ENCODE data around the gene CAD. TPM values are rescaled to one million over a fixed set of nuclear protein-coding genes. Genes with fewer than 3 reads are reported as not detected.
A peak's percentile ranks its signal among the peaks of the same experiment; 100 is the strongest.

The CAD gene
- total RNA-seq, 1 donor from 2014 or later, result 60.0 TPM

DNA sequence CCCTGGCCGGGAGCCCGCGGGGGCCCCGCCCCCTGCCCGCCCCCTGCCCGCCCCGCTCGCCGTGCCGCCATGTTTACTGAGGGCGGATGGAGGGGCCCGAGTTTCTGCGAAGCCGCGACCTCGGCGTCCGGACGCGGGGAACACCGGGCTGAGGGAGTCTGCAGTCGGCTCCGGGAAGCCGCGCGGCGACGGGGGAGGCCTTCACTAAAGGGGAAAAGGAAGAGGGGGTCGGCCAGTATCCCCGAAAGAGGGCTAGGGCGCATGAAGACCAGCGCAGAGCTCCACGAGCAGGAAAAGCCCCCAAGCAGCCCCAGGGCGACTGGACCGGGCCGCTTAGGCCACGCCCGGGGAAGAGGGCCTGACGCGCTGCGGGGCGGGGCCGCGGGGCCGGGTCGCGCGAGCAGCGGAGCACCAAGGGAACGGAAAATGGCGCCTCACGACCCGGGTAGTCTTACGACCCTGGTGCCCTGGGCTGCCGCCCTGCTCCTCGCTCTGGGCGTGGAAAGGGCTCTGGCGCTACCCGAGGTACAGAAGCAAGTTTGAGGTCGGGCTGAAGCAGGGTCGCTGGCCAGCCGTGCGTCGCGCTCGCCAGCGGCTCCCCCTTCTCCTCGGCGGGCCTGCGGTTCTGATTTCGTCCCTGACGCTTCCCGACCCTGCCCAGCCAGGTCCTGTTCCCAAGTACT, 5.1 kb upstream of the CAD start, which contains the start of the genes ATRAID and SLC5A6:
Gene ATRAID (plus strand): TSS at position 99 of the 683 bp plus-strand sequence. CDS start 328 bp downstream, at position 427.
Gene SLC5A6 (minus strand): TSS at position 326 of the 683 bp plus-strand sequence. CDS start 4,618 bp downstream, outside the sequence.
- H3K27me3 ChIP-seq (ENCODE audit: control insufficient read depth, insufficient read depth, low read length), result no peaks in the 10 kb centered on the region
- no peak for DNase-seq (ENCODE audit: low read depth)
- no peaks in the 10 kb centered on the region for H3K36me3 ChIP-seq (ENCODE audit: control insufficient read depth, insufficient read depth, low read length)
- H3K4me3 ChIP-seq (ENCODE audit: low read depth, low read length), result peak within 1 kb of the TSS; percentile 73
- no peak for TF ChIP-seq CTCF (IDR thresholded peaks at IDR 0.05; ENCODE audit: insufficient read depth, low read length, poor library complexity, severe bottlenecking)

GRCh38 chr2:27212626-27213471, 4.3 kb upstream of the CAD start:
- TF ChIP-seq CTCF (IDR thresholded peaks at IDR 0.05; ENCODE audit: insufficient read depth, low read length, poor library complexity, severe bottlenecking), result no peak
- DNase-seq (ENCODE audit: low read depth), result no peak

DNA sequence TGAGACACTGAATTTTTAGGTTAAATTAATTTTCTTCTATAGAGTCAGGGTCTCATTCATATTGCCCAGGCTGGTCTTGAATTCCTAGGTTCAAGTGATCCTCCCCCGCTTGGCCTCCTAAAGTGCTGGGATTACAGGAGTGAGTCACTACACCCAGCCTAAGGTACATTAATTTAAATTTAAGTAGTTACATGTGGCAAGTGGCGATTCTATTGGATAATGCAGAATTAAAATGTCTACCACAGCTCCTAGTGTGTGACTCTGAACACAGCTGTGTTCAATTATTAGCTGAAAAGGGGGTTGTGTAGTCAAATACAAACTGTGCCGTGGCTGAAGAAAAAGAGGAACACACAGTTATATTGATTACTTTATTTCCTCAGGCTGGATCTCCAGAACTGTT, 2.2 kb upstream of the CAD start:
- Histone ChIP-seq H3K27me3 (ENCODE audit: control insufficient read depth, insufficient read depth, low read length) (no peaks in the 10 kb centered on the region), H3K4me3 (ENCODE audit: low read depth, low read length) (no peak overlapping the region), H3K36me3 (ENCODE audit: control insufficient read depth, insufficient read depth, low read length) (peaks cover 1% of the 10 kb centered on the region)
- DNase-seq (ENCODE audit: low read depth), result no peak
- no peak for TF ChIP-seq CTCF (IDR thresholded peaks at IDR 0.05; ENCODE audit: insufficient read depth, low read length, poor library complexity, severe bottlenecking)

More at GRCh38 chr2:27212626-27213471, 4.3 kb upstream of the CAD start:
- Histone ChIP-seq H3K36me3 (ENCODE audit: control insufficient read depth, insufficient read depth, low read length) (no peaks in the 10 kb centered on the region), H3K4me3 (ENCODE audit: low read depth, low read length) (peak overlapping the region; percentile 73), H3K27me3 (ENCODE audit: control insufficient read depth, insufficient read depth, low read length) (no peaks in the 10 kb centered on the region)

GRCh38 chr2:27216416-27217137, 592 bp upstream of the CAD start:
- TF ChIP-seq CTCF (IDR thresholded peaks at IDR 0.05; ENCODE audit: insufficient read depth, low read length, poor library complexity, severe bottlenecking), result no peak
- Histone ChIP-seq H3K36me3 (ENCODE audit: control insufficient read depth, insufficient read depth, low read length) (peaks cover 1% of the 10 kb centered on the region), H3K27me3 (ENCODE audit: control insufficient read depth, insufficient read depth, low read length) (no peaks in the 10 kb centered on the region), H3K4me3 (ENCODE audit: low read depth, low read length) (peak overlapping the region; percentile 75)
- DNase-seq (ENCODE audit: low read depth), result no peak

DNA sequence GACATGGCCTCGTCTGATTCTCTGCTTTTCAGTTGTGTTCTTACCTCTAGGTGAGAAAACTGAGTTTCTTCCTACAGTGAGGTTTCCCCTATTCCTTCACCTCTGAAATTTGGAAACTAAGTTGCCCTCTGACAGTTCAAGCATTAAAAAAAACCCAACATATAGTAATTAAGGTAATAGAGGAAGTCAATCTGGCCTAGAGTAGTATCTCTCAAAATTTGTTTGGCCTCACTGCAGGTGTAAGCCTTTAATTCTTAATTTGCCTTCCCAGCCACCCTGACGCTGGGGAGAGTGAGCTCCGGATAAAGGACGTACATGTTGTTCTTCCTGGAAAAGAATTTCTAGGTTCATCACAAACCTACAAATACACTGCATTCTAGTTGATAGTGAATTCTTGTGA, 1.4 kb downstream of the CAD start:
- H3K27me3 ChIP-seq (ENCODE audit: control insufficient read depth, insufficient read depth, low read length), result no peaks in the 10 kb centered on the region
- no peak for TF ChIP-seq CTCF (IDR thresholded peaks at IDR 0.05; ENCODE audit: insufficient read depth, low read length, poor library complexity, severe bottlenecking)
- H3K36me3 ChIP-seq (ENCODE audit: control insufficient read depth, insufficient read depth, low read length), result peaks cover 3% of the 10 kb centered on the region
- H3K4me3 ChIP-seq (ENCODE audit: low read depth, low read length), result no peak overlapping the region
- no peak for DNase-seq (ENCODE audit: low read depth)
